Stimulated activated CD4-positive, alpha-beta T cell treated with anti-CD3 and anti-CD28 coated beads, Interleukin-1b, Interleukin-23, amount 100 ng/mL, for 24 hours (primary cell): ENCODE results near the gene CD163.
"Not testable (repeated sequence)": the region's sequence is repeated elsewhere in the genome, so short reads cannot be mapped to it uniquely, and the experiment has no call there.

Experiments used
- DNase-seq, 4 experiments: peaks; one replicate each; pipeline ENCODE4 v3.0.0-alpha.2; 2020; ENCODE audit warnings: low read depth in 4 of 4, low spot score in 1 of 4

The CD163 gene

DNA sequence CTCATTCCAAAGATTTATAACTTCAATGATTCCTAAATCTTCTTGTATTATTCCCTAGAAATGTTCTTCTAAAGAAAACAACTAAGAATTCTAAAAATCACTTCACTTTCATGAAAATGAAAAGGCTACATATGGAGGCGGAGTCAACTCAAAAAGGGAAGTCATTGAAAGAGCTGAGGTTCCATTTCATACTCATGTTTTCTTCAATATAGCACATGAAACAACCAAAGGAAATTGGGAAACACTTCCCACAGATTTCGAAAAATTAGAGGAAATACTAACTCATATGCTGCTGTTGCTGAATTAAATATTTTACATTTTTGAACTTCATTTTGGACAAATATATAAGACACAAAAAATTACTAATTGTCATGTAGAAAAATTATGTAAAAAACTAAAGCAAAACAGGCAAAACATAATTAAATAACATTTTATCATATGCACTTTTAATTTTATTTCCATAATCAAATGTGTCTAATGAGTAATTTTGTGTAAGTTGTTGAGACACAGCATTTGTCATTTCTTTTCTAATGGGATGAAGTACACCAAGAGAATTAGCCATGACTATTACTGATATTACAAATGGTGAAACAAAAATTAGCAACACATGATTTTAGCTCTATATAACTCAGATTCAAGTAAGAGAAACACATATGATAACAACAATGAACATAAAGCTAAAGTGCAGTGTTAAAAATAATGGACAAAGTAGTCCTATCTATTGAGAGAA lies at the start of gene CD163:
TSS of gene CD163 (minus strand) at position 92 of the 730 bp plus-strand sequence. CDS start at position 5, 87 bp downstream.
- no peak for DNase-seq

DNA sequence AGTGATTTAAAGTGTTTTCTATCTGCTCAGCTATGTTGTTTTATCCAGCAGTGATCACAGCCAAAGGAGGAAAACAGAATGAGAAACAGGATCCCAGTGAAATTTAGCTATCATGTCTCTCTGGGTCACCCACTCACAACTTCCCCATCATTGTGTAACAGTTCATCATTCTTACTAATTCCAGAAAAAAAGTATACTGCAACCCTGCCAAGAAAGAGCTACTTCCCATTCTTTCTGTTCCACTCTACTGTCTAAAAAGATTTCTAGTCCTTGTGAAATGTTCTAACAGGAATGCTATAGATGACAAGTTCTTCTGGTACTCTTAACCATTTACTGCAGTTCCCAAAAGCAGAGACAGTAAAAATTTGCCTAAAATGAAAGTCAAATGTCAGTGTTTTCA lies 39.2 kb upstream of the CD163 start:
- DNase-seq = no peak

DNA sequence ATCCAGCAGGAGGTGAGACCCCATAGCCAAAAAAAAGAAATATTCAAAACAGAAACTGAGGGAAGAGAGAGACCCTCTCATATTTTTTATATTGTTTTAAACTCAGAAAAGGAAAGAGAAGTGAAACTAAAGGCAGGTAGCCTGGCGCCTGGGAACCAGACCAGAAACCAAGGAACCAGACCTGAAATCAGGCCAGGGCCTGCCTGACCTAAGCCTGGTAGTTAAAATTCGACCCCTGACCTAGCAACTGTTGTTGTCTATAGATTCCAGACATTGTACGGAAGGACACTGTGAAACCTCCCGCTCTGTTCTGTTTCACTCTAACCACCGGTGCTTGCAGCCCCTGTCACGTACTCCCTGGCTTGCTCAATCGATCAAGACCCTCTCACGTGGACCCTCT lies 38.5 kb upstream of the CD163 start:
- no peak for DNase-seq

DNA sequence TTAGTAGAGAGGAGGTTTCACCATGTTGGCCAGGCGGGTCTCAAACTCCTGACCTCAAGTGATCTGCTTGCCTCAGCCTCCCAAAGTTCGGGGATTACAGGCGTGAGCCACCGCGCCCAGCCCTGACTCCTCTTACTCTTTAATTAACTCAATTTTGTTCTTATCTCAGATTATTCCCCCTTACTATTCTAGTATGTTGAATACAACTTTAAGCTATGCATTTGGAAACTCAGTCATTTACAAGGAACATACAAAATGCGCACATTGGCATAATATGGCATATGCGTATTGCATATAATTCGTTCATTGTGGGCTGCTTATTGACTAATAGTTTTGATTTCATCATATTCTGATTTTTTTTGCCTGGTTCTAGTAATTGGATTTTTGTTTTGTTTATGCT lies 10.8 kb upstream of the CD163 start:
- no peak for DNase-seq

DNA sequence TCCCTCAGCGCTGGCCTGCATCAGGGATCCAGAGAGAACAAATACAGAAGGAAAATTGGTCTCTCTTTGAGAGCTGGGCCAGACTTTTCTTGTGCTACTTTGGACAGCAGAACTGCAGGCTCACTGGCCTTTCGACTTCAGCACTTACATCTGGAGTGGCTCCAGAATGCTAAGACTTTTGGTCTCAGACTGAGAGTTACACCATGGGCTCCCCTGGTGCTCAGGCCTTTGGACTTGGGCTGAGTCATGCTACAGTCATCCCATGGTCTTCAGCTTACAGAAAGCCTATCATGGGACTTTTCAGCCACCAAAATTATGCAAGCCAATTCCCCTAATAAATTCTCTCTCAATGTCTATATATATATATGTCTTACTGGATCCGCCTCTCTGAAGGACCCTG lies 9.0 kb upstream of the CD163 start:
- no peak for DNase-seq

DNA sequence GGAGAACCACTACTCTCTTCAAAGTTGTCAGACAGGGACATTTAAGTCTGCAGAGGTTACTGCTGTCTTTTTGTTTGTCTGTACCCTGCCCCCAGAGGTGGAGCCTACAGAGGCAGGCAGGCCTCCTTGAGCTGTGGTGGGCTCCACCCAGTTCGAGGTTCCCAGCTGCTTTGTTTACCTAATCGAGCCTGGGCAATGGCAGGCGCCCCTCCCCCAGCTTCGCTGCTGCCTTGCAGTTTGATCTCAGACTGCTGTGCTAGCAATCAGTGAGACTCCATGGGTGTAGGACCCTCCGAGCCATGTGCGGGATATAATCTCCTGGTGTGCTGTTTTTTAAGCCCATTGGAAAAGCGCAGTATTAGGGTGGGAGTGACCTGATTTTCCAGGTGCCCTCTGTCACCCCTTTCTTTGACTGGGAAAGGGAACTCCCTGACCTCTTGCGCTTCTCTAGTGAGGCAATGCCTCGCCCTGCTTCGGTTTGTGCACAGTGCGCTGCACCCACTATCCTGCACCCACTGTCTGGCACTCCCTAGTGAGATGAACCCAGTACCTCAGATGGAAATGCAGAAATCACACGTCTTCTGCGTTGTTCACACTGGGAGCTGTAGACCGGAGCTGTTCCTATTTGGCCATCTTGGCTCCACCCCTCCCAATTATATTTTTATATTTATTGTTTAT lies 6.4 kb upstream of the CD163 start:
- not testable (repeated sequence) for DNase-seq

DNA sequence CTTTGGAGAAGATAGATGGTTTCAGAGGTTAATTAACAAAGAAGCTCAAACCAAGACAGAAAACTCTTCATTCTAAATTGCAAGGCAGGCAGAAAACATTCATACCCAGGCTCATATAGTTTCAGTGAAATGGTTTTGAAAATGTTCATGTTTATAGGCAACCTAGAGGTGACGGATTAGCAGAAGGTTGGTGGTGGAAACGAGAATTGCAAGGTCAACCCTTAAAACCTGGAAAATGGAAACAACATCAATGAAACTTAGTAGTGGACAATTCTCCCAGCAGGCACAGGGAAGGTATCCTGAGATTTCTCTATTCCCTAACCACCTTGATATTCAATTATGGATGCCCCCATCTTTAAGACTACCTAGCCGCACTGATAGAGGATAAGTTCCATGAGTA lies 965 bp downstream of the CD163 start:
- no peak for DNase-seq

DNA sequence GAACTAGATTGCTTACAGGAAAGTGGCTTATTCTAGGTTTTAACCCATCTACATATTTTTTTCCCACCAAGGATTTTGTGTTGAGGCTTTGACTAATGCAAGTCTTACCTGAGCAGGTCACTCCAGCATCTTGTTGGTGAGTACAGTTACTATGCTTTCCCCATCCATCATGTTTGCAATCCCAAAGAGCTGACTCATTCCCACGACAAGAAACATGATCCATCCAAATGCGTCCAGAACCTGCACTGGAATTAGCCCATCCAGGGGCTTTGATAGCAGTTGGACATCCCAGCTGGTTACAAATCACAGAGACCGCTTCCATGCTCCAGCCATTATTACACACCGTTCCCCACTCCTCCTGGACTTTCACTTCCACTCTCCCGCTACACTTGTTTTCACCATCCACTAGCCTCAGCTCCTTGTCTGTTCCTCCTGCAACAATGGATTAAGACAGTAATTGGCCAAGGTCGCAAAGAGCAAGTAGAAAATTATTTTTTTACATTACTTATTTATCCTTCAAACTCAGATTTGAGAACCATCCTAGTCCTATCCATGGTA lies 2.5 kb downstream of the CD163 start:
- no peak for DNase-seq

DNA sequence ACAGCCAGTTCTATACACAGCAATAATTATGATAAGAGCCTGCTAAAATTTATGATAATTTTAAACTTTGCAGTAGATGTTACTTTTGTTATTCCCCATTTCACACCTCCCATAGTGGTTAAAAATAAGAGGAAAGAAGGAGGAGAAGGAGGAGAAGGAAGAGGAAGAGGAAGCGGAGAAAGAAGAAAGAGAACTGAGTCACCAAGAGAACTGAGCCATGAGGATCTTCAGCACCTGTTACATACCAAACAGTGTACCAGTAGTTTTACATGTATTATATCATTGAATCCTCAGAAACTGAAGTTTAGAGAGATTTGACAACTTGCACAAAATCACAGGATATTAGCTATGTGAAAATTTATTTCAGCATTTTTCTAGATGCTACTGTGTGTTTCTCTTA lies 3.9 kb downstream of the CD163 start:
- DNase-seq = no peak

DNA sequence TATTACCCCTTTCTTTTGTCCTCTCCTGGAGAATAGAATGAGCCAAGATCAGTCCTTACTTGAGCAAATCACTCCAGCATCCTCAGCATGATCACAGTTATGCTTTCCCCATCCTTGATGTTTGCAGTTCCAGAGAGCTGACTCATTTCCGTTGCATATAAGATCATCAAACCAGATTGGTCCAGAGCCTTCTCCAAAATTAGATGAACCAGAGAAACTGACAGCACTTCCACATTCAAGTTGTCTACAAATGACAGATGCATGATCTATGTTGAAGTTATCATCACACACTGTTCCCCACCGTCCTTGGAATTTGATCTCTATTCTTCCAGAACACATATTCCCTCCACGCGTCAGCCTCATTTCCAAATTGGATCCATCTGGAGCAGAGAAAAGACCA lies 4.8 kb downstream of the CD163 start:
- DNase-seq = no peak

DNA sequence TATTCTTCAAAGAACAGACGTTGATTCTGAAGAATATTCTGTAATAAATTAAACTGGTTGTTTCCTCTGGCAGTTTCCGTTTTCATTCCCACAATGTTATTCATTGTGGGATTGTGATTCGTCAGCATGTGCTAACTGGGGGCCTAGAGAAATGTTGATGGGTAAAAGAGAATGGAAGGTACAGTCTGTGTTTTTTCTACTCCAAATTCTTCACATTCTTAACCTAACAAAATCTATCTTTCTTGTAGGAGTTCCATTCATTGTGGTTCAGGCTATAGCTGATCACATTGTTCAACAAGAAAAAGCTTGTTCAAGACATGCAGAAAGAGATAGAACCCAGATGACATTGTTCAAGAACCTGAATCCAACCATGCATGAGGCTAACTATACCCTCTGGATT lies 5.9 kb downstream of the CD163 start:
- no peak for DNase-seq

DNA sequence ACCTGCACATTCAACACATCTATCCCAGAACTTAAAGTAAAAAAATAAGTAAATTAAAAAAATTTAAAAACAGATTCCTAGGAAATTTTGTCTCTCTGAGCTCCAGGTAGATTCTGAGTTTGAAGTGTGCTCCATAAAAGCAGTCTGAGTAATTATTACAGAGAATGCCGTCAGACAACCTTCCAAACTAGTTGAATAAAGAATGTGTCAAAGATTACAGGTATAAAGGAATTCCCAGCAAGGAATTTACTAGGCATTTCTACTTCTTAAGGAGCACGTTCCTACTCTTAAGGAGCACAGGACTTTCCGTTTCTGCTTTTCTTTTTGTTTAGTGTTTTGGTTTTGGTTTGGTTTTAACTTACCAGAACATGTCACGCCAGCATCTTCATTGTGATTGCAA lies 7.1 kb downstream of the CD163 start:
- DNase-seq = no peak

DNA sequence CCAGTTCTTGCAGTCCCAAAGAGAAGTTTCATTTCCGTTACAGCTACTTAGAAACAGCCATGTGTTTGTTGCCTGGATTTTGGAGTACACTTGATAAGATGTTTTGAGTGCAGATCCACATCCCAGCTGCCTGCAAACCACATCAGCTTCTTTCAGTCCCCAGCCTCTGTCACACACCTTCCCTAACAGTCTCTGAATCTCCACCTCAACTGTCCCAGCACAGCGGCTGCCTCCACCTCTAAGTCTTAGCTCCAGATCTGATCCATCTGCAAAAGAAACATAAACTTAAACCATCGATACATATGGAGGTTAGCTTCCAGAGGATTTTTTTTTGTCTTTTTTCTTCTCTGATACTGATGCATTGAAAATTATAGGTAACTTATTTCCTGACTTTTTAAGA lies 8.4 kb downstream of the CD163 start:
- DNase-seq = no peak

DNA sequence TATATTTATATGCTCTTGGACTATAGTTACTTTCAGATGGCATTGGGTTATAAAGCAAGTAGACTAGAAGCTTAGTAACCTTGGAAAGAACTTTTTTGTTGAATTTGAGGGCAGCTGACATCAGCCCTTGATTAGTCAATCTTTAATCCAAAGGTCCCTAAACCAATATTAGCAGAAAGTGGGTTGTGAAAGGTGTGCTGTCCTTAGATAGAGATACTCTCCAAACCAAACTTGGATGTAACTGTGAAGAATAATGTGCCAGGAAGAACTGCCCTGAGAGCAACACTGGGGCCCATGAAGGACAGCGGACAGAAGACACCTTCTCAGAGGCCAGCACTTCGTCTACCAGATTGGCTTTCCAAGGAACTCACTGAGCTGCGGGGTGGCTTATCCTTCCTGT lies 10.6 kb downstream of the CD163 start:
- no peak for DNase-seq

DNA sequence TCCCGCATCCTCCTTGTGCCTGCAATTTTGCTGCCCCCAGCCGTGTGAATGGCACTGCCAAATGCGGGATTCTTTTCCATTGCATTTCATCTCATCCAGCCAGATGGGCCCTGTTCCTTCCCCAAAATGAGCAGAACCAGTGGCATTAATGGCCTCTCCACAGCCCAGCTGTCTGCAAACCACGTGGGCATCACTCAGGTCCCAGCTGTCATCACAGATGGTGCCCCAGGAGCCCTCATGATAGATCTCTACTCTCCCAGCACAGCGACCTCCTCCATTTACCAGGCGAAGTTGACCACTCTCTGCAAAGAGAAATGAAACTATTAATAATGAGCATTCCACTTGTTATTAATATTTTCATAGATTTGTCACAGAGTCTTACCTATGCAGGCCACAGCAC lies 17.1 kb downstream of the CD163 start:
- DNase-seq = no peak

DNA sequence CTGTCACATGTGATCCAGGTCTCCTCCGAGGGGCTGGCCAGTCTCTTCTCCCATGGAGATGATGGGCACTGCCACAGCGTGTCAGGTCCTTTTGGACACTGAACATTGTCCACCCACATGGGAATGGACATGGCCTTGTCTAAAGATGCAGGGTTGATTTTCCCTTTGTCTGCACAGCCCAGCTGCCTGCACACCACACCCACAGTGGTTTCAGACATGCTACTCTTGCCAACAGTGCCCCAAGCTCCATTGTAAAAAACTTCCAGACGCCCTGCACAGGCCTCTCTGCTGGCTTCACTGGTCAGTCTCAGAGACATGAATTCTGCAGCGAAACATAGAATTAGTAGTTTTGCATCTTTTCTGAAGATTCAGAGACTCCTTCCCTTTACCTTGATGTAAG lies 18.5 kb downstream of the CD163 start:
- no peak for DNase-seq

DNA sequence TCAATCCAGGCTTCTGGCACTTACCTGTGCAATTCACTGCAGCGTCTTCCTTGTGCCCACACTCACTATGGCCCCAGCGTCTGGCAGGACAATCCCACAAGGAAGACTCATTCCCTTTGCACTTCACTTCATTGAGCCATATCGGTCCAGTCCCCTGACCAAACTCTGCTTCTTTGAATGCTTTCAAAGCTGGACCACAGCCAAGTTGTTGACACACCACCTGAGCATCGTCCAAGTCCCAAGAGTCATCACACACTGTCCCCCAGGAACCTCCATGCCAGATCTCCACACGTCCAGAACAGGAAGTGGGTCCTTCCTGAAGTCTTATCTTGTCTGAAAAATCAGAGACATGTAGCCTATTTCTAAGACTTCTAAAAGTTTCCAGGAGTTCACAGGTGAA lies 20.2 kb downstream of the CD163 start:
- no peak for DNase-seq

DNA sequence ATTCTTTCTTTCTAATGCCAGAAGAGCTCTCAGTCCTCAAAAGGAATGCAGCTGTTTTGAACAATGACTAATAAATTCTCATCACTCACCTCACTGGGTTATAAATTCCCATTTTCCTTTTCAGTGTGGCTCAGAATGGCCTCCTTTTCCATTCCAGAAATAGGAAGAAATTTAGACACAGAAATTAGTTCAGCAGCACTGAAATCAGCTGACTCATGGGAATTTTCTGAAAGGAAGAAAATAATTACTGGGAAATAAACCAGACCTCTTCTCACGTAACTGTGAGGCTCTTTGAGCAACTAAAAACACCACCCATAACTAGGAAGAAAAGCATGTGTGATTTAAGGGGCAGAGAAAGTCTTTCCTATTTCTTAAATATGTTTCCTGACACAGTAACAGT lies 23.8 kb downstream of the CD163 start:
- no peak for DNase-seq

DNA sequence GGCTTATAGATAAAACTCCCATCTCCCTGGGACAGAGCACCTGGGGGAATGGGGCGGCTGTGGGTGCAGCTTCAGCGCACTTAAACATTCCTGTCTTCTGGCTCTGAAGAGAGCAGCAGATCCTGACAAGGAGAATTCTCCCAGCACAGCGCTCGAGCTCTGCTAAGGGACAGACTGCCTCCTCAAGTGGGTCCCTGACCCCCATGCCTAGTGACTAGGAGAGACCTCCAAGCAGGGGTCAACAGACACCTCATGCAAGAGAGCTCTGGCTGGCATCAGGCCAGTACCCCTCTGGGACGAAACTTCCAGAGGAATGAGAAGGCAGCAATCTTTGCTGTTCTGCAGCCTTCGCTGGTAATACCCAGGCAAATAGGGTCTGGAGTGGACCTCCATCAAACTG lies 31.5 kb downstream of the CD163 start:
- DNase-seq = no peak

DNA sequence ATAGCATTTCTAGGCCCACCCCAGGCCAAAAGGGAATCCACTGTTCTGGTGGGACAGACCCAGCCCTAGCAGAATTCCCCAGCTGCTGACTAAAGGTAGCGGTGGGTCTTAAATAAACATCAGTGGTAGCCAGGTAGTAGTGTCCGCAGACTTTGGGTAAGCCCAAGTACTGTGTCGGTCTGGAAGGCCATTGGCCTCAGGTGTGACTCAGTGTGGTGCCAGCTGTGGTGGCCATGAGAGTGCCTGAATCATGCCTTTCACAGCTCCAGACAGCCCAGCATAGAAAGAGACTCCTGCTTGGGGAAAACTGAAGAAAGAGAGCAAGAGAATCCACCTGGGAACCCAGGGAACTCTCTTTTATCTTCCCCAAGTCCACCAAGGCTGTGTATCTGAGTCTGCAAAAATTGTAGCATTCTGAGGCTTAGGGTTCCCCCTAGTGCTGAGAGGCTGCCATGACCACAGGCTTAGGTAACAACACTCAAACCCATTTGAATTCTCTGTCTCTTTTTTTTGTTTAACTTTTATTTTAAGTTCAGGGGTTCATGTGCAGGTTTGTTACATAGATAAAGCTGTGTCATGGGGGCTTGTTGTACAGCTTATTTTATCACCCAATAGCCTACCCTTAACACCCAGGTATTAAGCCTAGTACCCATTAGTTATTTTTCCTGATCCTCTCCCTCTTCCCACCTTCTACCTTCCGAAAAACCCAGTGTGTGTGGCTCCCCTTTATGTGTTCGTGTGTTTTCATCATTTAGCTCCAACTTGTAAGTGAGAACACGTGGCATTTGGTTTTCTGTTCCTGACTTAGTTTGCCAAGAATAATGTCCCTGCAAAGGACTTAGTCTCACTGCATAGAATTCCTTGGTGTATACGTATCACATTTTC lies 43.0 kb downstream of the CD163 start:
- DNase-seq = peak in 3 of 4 experiments; percentile 16 to 21 (median 21)

DNA sequence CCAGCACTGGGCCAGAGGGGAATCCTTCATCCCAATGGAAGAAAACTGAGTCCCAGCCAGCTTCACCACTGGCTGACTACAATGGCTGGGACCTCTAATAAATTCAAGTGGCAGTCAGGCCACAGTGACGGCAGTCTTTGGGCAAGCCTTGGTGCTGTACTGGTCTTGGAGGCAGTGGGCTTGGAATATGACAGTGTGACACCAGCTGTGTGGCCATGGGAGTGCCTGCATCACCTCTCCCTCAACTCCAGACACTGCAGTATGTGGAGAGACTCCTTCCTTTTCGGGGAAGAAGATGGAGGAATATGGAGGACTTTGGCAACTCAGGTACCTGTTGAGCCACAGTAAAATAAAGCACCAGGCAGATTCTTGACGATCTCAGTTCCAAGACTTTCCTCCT lies 43.6 kb downstream of the CD163 start:
- no peak for DNase-seq

DNA sequence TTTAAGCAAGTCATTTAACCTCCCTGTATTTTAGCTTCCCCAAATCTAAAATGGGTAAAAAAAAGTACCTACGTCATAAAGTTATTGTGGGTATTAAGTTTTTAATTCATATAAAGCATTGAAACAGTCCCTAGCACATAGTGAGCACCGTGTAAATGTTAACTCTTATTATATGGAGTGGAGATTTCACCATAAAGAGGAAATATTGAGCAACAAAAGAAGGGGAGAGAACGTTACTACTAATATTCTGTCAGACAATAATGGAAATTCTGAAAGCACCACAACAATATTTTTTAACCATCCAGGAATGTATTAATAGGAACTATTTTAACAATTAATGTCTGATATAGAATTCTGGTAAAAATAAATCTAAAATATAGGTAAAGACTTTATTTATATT lies 51.8 kb downstream of the CD163 start:
- DNase-seq = no peak
